ENCODE results near the gene SCUBE1.
A peak's percentile ranks its signal among the peaks of the same experiment; 100 is the strongest.
"Not testable (repeated sequence)": the region's sequence is repeated elsewhere in the genome, so short reads cannot be mapped to it uniquely, and the experiment has no call there.

Gene SCUBE1

GRCh38 chr22:43356881-43357280 lies 13.7 kb upstream of the SCUBE1 start:
- no peak for DNase-seq

GRCh38 chr22:43355688-43356087 lies 12.5 kb upstream of the SCUBE1 start:
- DNase-seq, result not testable (repeated sequence)

- no peak for DNase-seq
These were observed 8.8 kb upstream of the SCUBE1 start for GRCh38 chr22:43351966-43352345.

- DNase-seq, result no peak
These were observed 6.5 kb upstream of the SCUBE1 start for GRCh38 chr22:43349636-43350035.

- peak in 4 of 14 donors; percentile 1 to 27 (median 6) for DNase-seq
These were observed 3.4 kb upstream of the SCUBE1 start for GRCh38 chr22:43346521-43346929.

- DNase-seq, result no peak
These were observed 2.7 kb upstream of the SCUBE1 start for GRCh38 chr22:43345761-43346301.

- no peak for DNase-seq
These were observed 2.2 kb upstream of the SCUBE1 start for GRCh38 chr22:43345356-43345755.

- no peak for DNase-seq
These were observed 1.3 kb upstream of the SCUBE1 start for GRCh38 chr22:43344520-43344787.

- no peak for DNase-seq
These were observed 723 bp upstream of the SCUBE1 start for GRCh38 chr22:43343670-43344519.

- DNase-seq, result no peak
These were observed 568 bp downstream of the SCUBE1 start for GRCh38 chr22:43342347-43343261.

- no peak for DNase-seq
These were observed 1.6 kb downstream of the SCUBE1 start for GRCh38 chr22:43341565-43341964.

- no peak for DNase-seq
These were observed 4.3 kb downstream of the SCUBE1 start for GRCh38 chr22:43338766-43339345.

GRCh38 chr22:43337946-43338345 lies 5.2 kb downstream of the SCUBE1 start:
- no peak for DNase-seq

- DNase-seq, result no peak
These were observed 5.8 kb downstream of the SCUBE1 start for GRCh38 chr22:43337385-43337784.

GRCh38 chr22:43334378-43334777 lies 8.8 kb downstream of the SCUBE1 start:
- DNase-seq, result no peak

- DNase-seq, result no peak
These were observed 9.2 kb downstream of the SCUBE1 start for GRCh38 chr22:43333978-43334377.

- no peak for DNase-seq
These were observed 10.0 kb downstream of the SCUBE1 start for GRCh38 chr22:43333156-43333555.

GRCh38 chr22:43331698-43332097 lies 11.5 kb downstream of the SCUBE1 start:
- no peak for DNase-seq

GRCh38 chr22:43331069-43331451 lies 12.1 kb downstream of the SCUBE1 start:
- no peak for DNase-seq

GRCh38 chr22:43330178-43331068 lies 12.7 kb downstream of the SCUBE1 start:
- DNase-seq, result no peak

- no peak for DNase-seq
These were observed 14.1 kb downstream of the SCUBE1 start for GRCh38 chr22:43329061-43329460.

GRCh38 chr22:43327157-43327438 lies 16.1 kb downstream of the SCUBE1 start:
- DNase-seq, result no peak
